HCT116 (cell line): Measurements from ENCODE around the gene GTF3C1. TPM values are rescaled to one million over a fixed set of nuclear protein-coding genes. Genes with fewer than 3 reads are reported as not detected.

Experiments
- ATAC-seq: fragments of 200-7000 bp; cut with Tn5 transposase; 2 replicates; pipeline ENCODE4 v1.9.1; 2020; ENCODE audit warnings: mild to moderate bottlenecking, moderate library complexity
- BruUV-seq: library from RNA; stranded (reverse); fragments of 400-500 nt; replicated peaks from 2 replicates; lab custom pipeline; 2021; lab: Mats Ljungman, UMichigan
- CTCF ChIA-PET: fragments of 300-600 bp; sonication (Branson Sonifier 250); formaldehyde crosslinking; loops from one replicate; lab custom pipeline; 2021; ENCODE audit warnings: antibody characterized with exemption; lab: Charles Lee
- POLR2A ChIA-PET: fragments of 300-600, 350-600 bp; sonication (Branson Sonifier 250); formaldehyde crosslinking; loops from one replicate; lab custom pipeline; 2021; ENCODE audit warnings: antibody characterized with exemption; lab: Charles Lee
- RAD21 ChIA-PET, 2 experiments: fragments of 300-600 bp; sonication (Branson Sonifier 250); formaldehyde crosslinking; loops; one replicate each; lab custom pipeline; 2023; ENCODE audit warnings: low total read pairs in 2 of 2; ENCODE audit not compliant: uncharacterized antibody in 2 of 2, unreplicated experiment in 2 of 2, low non-redundant PET in 1 of 2; lab: Charles Lee
- DNase-seq: peaks from one replicate; pipeline ENCODE4 v3.0.0-alpha.2; 2010; ENCODE audit warnings: low read depth, low spot score
- H2AFZ ChIP-seq: fragments of 200-600 bp; shearing (Covaris generic), sonication (generic); 2 replicates; pipeline ENCODE4 v1.6.1; 2017; ENCODE audit warnings: low read depth, mixed run types, mixed read lengths, antibody characterized with exemption, low read length; ENCODE audit not compliant: poor library complexity, severe bottlenecking
- H3K27ac ChIP-seq: 2 replicates; pipeline ENCODE4 v1.5.1; 2012; ENCODE audit warnings: low read depth, low read length
- H3K27me3 ChIP-seq: fragments of 200-600 bp; sonication (generic); 2 replicates; pipeline ENCODE4 v1.6.1; 2016; ENCODE audit warnings: mixed run types, low read length, mixed read lengths; ENCODE audit not compliant: insufficient read depth
- H3K36me3 ChIP-seq, 2 experiments: fragments of 200-500 bp in 1 of 2; fragments of 200-600 bp in 1 of 2; sonication (Bioruptor generic) in 1 of 2; sonication (generic) in 1 of 2; 2 replicates each; pipeline versions ENCODE4 v1.5.1 to v1.6.1; 2014 to 2016; ENCODE audit warnings: low read length in 2 of 2, inconsistent platforms in 1 of 2, mixed read lengths in 1 of 2, mixed run types in 1 of 2; ENCODE audit not compliant: insufficient read depth in 2 of 2, control insufficient read depth in 1 of 2
- H3K4me1 ChIP-seq, 2 experiments: fragments of 200-600 bp in 1 of 2; sonication (generic) in 1 of 2; 2 replicates each; pipeline versions ENCODE4 v1.5.1 to v1.6.1; 2012 to 2017; ENCODE audit warnings: low read length in 2 of 2, inconsistent platforms in 1 of 2, mild to moderate bottlenecking in 1 of 2, mixed read lengths in 1 of 2, mixed run types in 1 of 2, moderate library complexity in 1 of 2; ENCODE audit not compliant: insufficient read depth in 2 of 2, control insufficient read depth in 1 of 2
- H3K4me2 ChIP-seq: fragments of 200-600 bp; sonication (generic); 2 replicates; pipeline ENCODE4 v1.6.1; 2017; ENCODE audit warnings: mixed run types, low read length, mixed read lengths
- H3K4me3 ChIP-seq, 2 experiments: fragments of 200-600 bp in 1 of 2; sonication (generic) in 1 of 2; replicated peaks in 1 of 2; 2 replicates each; pipeline ENCODE4 v1.5.1; 2011 to 2016; ENCODE audit warnings: low read length in 2 of 2, control low read depth in 1 of 2, low read depth in 1 of 2, mild to moderate bottlenecking in 1 of 2, mixed read lengths in 1 of 2, mixed run types in 1 of 2
- H3K79me2 ChIP-seq: fragments of 200-600 bp; sonication (generic); 2 replicates; pipeline ENCODE4 v1.6.1; 2017; ENCODE audit warnings: mild to moderate bottlenecking, mixed run types, low read length, moderate library complexity, mixed read lengths; ENCODE audit not compliant: insufficient read depth
- H3K9ac ChIP-seq: fragments of 200-600 bp; sonication (generic); 2 replicates; pipeline ENCODE4 v1.6.1; 2016; ENCODE audit warnings: low read length, mixed read lengths
- H3K9me2 ChIP-seq: fragments of 200-600 bp; sonication (generic), shearing (Covaris generic); 2 replicates; pipeline ENCODE4 v1.6.1; 2017; ENCODE audit warnings: mixed run types, mild to moderate bottlenecking, moderate library complexity; ENCODE audit not compliant: insufficient read depth
- H3K9me3 ChIP-seq, 2 experiments: fragments of 200-500 bp in 1 of 2; fragments of 200-600 bp in 1 of 2; sonication (Bioruptor generic) in 1 of 2; sonication (generic) in 1 of 2; 2 replicates each; pipeline ENCODE4 v1.6.1; 2014 to 2017; ENCODE audit warnings: low read length in 2 of 2, mixed read lengths in 2 of 2, inconsistent platforms in 1 of 2, low read depth in 1 of 2, mild to moderate bottlenecking in 1 of 2, mixed run types in 1 of 2, moderate library complexity in 1 of 2; ENCODE audit not compliant: control insufficient read depth in 1 of 2, insufficient read depth in 1 of 2
- H4K20me1 ChIP-seq: fragments of 200-600 bp; sonication (generic), shearing (Covaris generic); 2 replicates; pipeline ENCODE4 v1.6.1; 2017; ENCODE audit warnings: mixed run types, mild to moderate bottlenecking, moderate library complexity; ENCODE audit not compliant: insufficient read depth
- CEBPB ChIP-seq: IDR thresholded peaks from 2 replicates; pipeline ENCODE4 v1.6.1; 2012; ENCODE audit warnings: low read depth
- EGR1 ChIP-seq: IDR thresholded peaks from 2 replicates; pipeline ENCODE4 v1.6.1; 2012; ENCODE audit warnings: low read depth
- EZH2 ChIP-seq: fragments of 200-600 bp; sonication (generic); IDR thresholded peaks from 2 replicates; pipeline ENCODE4 v1.6.1; 2017; ENCODE audit warnings: antibody characterized with exemption, mixed run types
- EZH2phosphoT487 ChIP-seq: fragments of 200-600 bp; IDR thresholded peaks from 2 replicates; pipeline ENCODE4 v1.6.1; 2018; ENCODE audit warnings: antibody characterized with exemption, borderline replicate concordance
- FOSL1 ChIP-seq: IDR thresholded peaks from 2 replicates; pipeline ENCODE4 v1.6.1; 2012; ENCODE audit warnings: low read depth
- POLR2A ChIP-seq: IDR thresholded peaks from 2 replicates; pipeline ENCODE4 v1.7.0; 2011; ENCODE audit warnings: borderline replicate concordance; ENCODE audit not compliant: insufficient read depth, insufficient read length; ENCODE audit errors: extremely low read depth
- SIN3A ChIP-seq: IDR thresholded peaks from 2 replicates; pipeline ENCODE4 v1.6.1; 2012; ENCODE audit warnings: low read depth
- SP1 ChIP-seq: IDR thresholded peaks from 2 replicates; pipeline ENCODE4 v1.6.1; 2012; ENCODE audit warnings: low read depth
- SRF ChIP-seq: IDR thresholded peaks from 2 replicates; pipeline ENCODE4 v1.6.1; 2012; ENCODE audit warnings: low read depth
- YY1 ChIP-seq: IDR thresholded peaks from 2 replicates; pipeline ENCODE4 v1.6.1; 2011; ENCODE audit warnings: low read length, low read depth, moderate library complexity, mild to moderate bottlenecking; ENCODE audit not compliant: insufficient replicate concordance; ENCODE audit errors: extremely low read depth
- ZFX ChIP-seq: fragments of 450-650 bp; IDR thresholded peaks from 2 replicates; pipeline ENCODE4 v1.6.1; 2017
- intact Hi-C: fragments of 100-400 bp; cut with micrococcal nuclease; formaldehyde crosslinking; loops from 2 replicates; pipeline ENCODE4 v1.10.0; 2022
- total RNA-seq: library from RNA; stranded (reverse); gene quantifications from one replicate; pipeline ENCODE4 v1.2.1, GENCODE V29; 2021; ENCODE audit not compliant: unreplicated experiment
- TF ChIP-seq, protein P1 (sequence below), 3 experiments: fragments of 200-600 bp in 1 of 3; sonication (generic) in 1 of 3; IDR thresholded peaks in 2 of 3; conservative IDR thresholded peaks in 1 of 3; 2 replicates each; pipeline ENCODE4 v1.5.1; 2012 to 2017; ENCODE audit warnings: low read depth in 2 of 3, low read length in 2 of 3, antibody characterized with exemption in 1 of 3, borderline replicate concordance in 1 of 3, control low read depth in 1 of 3, mild to moderate bottlenecking in 1 of 3, mixed read lengths in 1 of 3, mixed run types in 1 of 3, moderate library complexity in 1 of 3; ENCODE audit not compliant: insufficient read depth in 1 of 3
- TF ChIP-seq, protein P2 (sequence below): IDR thresholded peaks from 2 replicates; pipeline ENCODE4 v1.6.1; 2012; ENCODE audit warnings: low read depth

The GTF3C1 gene
- total RNA-seq, 1 experiment from 2014 or later = 97.5 TPM

DNA sequence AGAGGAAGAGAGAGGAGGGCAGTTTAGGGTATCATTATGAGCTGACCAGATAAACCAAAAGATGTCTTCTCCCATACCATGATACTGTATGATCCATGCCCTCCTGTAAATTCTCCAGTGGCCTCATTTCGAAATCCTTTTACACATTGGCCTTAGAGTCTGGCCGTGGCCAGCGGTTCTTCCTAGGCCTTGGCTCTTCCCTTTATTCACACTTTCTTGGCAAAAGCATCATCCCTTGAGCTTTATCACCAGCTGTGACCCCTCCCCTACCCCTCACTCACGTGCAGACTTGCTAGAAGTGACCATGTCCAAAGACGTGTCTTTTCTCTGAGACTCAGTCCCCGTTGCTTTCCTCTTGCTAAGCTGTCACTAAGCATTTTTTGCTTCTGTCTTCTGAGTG is 23.0 kb upstream of the GTF3C1 start:
- Histone ChIP-seq H3K9ac (no peak overlapping the region), H3K9me3 (no peaks in the 10 kb centered on the region), H3K79me2 (no peaks in the 10 kb centered on the region), H3K27me3 (no peaks in the 10 kb centered on the region), H4K20me1 (no peaks in the 10 kb centered on the region), H3K4me1 (peaks cover 6 to 8% of the 10 kb centered on the region in 2 experiments), H2AFZ (no peak overlapping the region), H3K27ac (no peak overlapping the region), H3K4me3 (no peak overlapping the region), H3K9me2 (no peaks in the 10 kb centered on the region), H3K36me3 (no peaks in the 10 kb centered on the region), H3K4me2 (no peak overlapping the region)
- ChIA-PET RAD21 (no interaction called here), POLR2A (no interaction called here), CTCF (no interaction called here)
- intact Hi-C loops = no loop called here
- TF ChIP-seq, protein P1, sequence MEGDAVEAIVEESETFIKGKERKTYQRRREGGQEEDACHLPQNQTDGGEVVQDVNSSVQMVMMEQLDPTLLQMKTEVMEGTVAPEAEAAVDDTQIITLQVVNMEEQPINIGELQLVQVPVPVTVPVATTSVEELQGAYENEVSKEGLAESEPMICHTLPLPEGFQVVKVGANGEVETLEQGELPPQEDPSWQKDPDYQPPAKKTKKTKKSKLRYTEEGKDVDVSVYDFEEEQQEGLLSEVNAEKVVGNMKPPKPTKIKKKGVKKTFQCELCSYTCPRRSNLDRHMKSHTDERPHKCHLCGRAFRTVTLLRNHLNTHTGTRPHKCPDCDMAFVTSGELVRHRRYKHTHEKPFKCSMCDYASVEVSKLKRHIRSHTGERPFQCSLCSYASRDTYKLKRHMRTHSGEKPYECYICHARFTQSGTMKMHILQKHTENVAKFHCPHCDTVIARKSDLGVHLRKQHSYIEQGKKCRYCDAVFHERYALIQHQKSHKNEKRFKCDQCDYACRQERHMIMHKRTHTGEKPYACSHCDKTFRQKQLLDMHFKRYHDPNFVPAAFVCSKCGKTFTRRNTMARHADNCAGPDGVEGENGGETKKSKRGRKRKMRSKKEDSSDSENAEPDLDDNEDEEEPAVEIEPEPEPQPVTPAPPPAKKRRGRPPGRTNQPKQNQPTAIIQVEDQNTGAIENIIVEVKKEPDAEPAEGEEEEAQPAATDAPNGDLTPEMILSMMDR (IDR thresholded peaks at IDR 0.05 in 2 of 3, conservative IDR thresholded peaks at IDR 0.05 in 1 of 3; ENCODE audit: borderline replicate concordance in 1 of 3, insufficient read depth in 1 of 3, low read depth in 2 of 3, low read length in 2 of 3) = no peak
- no peak for TF ChIP-seq SIN3A
- no peak for TF ChIP-seq POLR2A
- no peak for TF ChIP-seq EZH2
- no peak for TF ChIP-seq SP1
- TF ChIP-seq CEBPB = no peak
- TF ChIP-seq, protein P2, sequence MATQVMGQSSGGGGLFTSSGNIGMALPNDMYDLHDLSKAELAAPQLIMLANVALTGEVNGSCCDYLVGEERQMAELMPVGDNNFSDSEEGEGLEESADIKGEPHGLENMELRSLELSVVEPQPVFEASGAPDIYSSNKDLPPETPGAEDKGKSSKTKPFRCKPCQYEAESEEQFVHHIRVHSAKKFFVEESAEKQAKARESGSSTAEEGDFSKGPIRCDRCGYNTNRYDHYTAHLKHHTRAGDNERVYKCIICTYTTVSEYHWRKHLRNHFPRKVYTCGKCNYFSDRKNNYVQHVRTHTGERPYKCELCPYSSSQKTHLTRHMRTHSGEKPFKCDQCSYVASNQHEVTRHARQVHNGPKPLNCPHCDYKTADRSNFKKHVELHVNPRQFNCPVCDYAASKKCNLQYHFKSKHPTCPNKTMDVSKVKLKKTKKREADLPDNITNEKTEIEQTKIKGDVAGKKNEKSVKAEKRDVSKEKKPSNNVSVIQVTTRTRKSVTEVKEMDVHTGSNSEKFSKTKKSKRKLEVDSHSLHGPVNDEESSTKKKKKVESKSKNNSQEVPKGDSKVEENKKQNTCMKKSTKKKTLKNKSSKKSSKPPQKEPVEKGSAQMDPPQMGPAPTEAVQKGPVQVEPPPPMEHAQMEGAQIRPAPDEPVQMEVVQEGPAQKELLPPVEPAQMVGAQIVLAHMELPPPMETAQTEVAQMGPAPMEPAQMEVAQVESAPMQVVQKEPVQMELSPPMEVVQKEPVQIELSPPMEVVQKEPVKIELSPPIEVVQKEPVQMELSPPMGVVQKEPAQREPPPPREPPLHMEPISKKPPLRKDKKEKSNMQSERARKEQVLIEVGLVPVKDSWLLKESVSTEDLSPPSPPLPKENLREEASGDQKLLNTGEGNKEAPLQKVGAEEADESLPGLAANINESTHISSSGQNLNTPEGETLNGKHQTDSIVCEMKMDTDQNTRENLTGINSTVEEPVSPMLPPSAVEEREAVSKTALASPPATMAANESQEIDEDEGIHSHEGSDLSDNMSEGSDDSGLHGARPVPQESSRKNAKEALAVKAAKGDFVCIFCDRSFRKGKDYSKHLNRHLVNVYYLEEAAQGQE = no peak
- TF ChIP-seq EZH2phosphoT487 = no peak
- TF ChIP-seq SRF = no peak
- no peak for TF ChIP-seq ZFX
- TF ChIP-seq EGR1 = no peak
- no peak for TF ChIP-seq YY1
- no peak for TF ChIP-seq FOSL1
- ATAC-seq = no peak
- no TSS peak for BruUV-seq
- no peak for DNase-seq
